Endothelial cell (in vitro differentiated cells): ENCODE results near the gene ETNK1. TPM values are rescaled to one million over a fixed set of nuclear protein-coding genes. Genes with fewer than 3 reads are reported as not detected.

Source experiments
- DNase-seq: peaks from one replicate; pipeline ENCODE4 v3.0.0; 2021; ENCODE audit warnings: low spot score
- H3K27ac Mint-ChIP-seq: one replicate; pipeline ENCODE4 v1.8.0; 2021; ENCODE audit warnings: mixed read lengths, inconsistent platforms; ENCODE audit not compliant: unreplicated experiment
- H3K27me3 Mint-ChIP-seq: one replicate; pipeline ENCODE4 v1.8.0; 2021; ENCODE audit warnings: mild to moderate bottlenecking, moderate library complexity, mixed read lengths, inconsistent platforms; ENCODE audit not compliant: unreplicated experiment
- H3K36me3 Mint-ChIP-seq: one replicate; pipeline ENCODE4 v1.8.0; 2021; ENCODE audit warnings: mild to moderate bottlenecking, low read depth, mixed read lengths, inconsistent platforms; ENCODE audit not compliant: unreplicated experiment
- H3K4me1 Mint-ChIP-seq: one replicate; pipeline ENCODE4 v1.8.0; 2021; ENCODE audit warnings: mild to moderate bottlenecking, mixed read lengths, inconsistent platforms; ENCODE audit not compliant: unreplicated experiment
- H3K4me3 Mint-ChIP-seq: one replicate; pipeline ENCODE4 v1.8.0; 2021; ENCODE audit warnings: mild to moderate bottlenecking, mixed read lengths, inconsistent platforms; ENCODE audit not compliant: unreplicated experiment
- H3K9me3 Mint-ChIP-seq: one replicate; pipeline ENCODE4 v1.8.0; 2021; ENCODE audit warnings: mixed read lengths, inconsistent platforms; ENCODE audit not compliant: unreplicated experiment
- CTCF ChIP-seq: fragments of 200-600 bp; sonication (generic); IDR thresholded peaks from one replicate; pipeline ENCODE4 v1.5.0; 2021; ENCODE audit warnings: antibody characterized with exemption; ENCODE audit not compliant: unreplicated experiment
- total RNA-seq: library from RNA; stranded (reverse); fragmentation: NEBNext Ultra II Directional; extraction: Animal tissue kit (Norgen Biotek cat#: 25700); gene quantifications from one replicate; pipeline ENCODE4 v1.2.1, GENCODE V29; 2021; ENCODE audit not compliant: unreplicated experiment

ETNK1 gene
- total RNA-seq, 1 donor from 2014 or later, result 68.9 TPM

- TF ChIP-seq CTCF, result no peak
- peaks cover 9% of the 10 kb centered on the region for H3K9me3 Mint-ChIP-seq
- no peak overlapping the region for H3K4me3 Mint-ChIP-seq
- peaks cover 6% of the 10 kb centered on the region for H3K36me3 Mint-ChIP-seq
- H3K27ac Mint-ChIP-seq, result no peak overlapping the region
- peaks cover 3% of the 10 kb centered on the region for H3K27me3 Mint-ChIP-seq
- DNase-seq, result no peak
- no peaks in the 10 kb centered on the region for H3K4me1 Mint-ChIP-seq
These were observed 7.3 kb upstream of the ETNK1 start for GRCh38 chr12:22617630-22618029.

- Mint-ChIP-seq H3K27ac (peak overlapping the region; percentile 94), H3K9me3 (no peaks in the 10 kb centered on the region), H3K27me3 (peaks cover 2% of the 10 kb centered on the region), H3K36me3 (no peaks in the 10 kb centered on the region), H3K4me1 (peaks cover 37% of the 10 kb centered on the region), H3K4me3 (peak overlapping the region; percentile 99)
- no peak for TF ChIP-seq CTCF
- no peak for DNase-seq
These were observed 462 bp upstream of the ETNK1 start for GRCh38 chr12:22624548-22624869.

DNA sequence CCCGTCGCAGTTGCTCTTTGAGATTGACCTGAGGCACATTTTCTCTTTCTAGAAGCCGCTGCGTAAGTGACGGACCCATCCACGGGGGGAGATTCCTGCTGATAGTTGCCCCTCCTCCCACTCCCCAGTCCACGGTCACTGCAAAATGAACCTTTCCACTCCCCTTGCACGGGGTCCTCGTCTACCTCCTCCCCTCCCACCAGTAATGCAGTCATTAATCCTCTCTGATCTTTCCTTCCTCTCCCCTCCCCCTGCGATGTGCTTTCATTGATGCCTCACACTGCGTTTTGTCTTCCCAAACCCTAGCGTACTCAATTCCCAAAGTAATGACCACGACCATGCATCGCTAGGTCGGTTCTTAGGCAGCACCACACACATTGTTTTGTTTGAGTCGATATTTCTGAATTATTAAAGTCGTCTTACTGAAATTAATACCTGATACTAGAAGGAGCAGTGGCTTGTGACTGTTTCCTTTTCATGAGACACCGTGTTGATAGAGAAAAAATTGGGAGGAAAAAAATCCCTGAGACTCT, 857 bp downstream of the ETNK1 start:
- H3K27me3 Mint-ChIP-seq, result peaks cover 2% of the 10 kb centered on the region
- H3K27ac Mint-ChIP-seq, result peak overlapping the region; percentile 94
- TF ChIP-seq CTCF, result no peak
- no peaks in the 10 kb centered on the region for H3K36me3 Mint-ChIP-seq
- peak overlapping the region; percentile 99 for H3K4me3 Mint-ChIP-seq
- DNase-seq, result peak; percentile 37
- peaks cover 37% of the 10 kb centered on the region for H3K4me1 Mint-ChIP-seq
- no peaks in the 10 kb centered on the region for H3K9me3 Mint-ChIP-seq

GRCh38 chr12:22626406-22626805, 1.4 kb downstream of the ETNK1 start:
- H3K9me3 Mint-ChIP-seq, result no peaks in the 10 kb centered on the region
- peak overlapping the region; percentile 99 for H3K4me3 Mint-ChIP-seq
- H3K27me3 Mint-ChIP-seq, result peaks cover 2% of the 10 kb centered on the region
- peaks cover 37% of the 10 kb centered on the region for H3K4me1 Mint-ChIP-seq
- no peak for DNase-seq
- H3K27ac Mint-ChIP-seq, result peak overlapping the region; percentile 91
- H3K36me3 Mint-ChIP-seq, result no peaks in the 10 kb centered on the region
- TF ChIP-seq CTCF, result no peak

DNA sequence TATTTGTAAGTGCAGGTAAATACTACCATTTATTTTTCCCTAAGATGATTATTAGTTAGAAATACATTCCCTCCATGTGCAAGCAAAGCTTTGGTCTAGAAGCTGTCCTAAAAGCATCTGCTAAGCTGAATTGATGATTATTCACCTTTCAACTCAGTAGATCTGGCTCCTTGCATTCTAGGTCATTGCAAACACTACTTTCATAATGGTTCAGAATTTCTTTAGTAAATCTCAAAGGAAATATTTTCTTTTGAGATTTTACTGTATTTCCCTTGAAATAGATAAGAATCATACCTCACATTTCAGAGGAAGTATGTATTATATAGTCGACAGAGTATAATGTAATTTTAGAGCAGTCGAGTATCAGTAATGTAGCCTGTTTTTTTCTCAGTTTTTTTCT, 2.4 kb downstream of the ETNK1 start:
- TF ChIP-seq CTCF, result no peak
- DNase-seq, result no peak
- no peaks in the 10 kb centered on the region for H3K9me3 Mint-ChIP-seq
- H3K36me3 Mint-ChIP-seq, result no peaks in the 10 kb centered on the region
- no peak overlapping the region for H3K27ac Mint-ChIP-seq
- peak overlapping the region; percentile 99 for H3K4me3 Mint-ChIP-seq
- peaks cover 37% of the 10 kb centered on the region for H3K4me1 Mint-ChIP-seq
- peaks cover 2% of the 10 kb centered on the region for H3K27me3 Mint-ChIP-seq
